Measurements from ENCODE around the gene DGKZ.

DNA sequence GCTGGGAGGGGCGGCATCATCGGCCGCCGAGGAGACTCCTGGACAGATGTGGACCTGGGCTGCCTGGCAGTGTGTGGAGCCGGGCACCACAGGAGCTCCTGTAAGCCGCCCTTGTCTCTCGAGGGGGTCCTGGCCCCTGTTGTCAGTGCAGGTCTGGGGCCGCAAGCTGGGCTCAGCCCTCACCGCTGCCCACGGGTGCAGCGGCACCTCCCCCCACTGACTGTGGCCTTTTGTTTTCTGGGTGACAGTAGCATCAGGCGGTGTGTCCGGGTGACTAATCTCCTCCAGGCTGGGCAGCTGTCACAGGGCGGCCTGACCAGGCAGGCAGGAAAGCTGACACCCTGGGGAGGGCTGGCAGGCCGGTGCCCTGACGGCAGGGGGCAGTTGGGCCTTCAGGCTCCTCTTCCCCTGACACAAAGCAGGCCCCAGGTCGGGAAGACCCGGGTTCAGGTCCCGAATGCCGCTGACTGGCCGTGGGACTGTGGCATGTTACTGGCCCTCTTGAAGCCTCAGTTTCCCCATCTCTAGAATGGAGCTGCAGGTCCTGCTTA lies 16.3 kb downstream of the DGKZ start:
- TF ChIP-seq, protein P1, sequence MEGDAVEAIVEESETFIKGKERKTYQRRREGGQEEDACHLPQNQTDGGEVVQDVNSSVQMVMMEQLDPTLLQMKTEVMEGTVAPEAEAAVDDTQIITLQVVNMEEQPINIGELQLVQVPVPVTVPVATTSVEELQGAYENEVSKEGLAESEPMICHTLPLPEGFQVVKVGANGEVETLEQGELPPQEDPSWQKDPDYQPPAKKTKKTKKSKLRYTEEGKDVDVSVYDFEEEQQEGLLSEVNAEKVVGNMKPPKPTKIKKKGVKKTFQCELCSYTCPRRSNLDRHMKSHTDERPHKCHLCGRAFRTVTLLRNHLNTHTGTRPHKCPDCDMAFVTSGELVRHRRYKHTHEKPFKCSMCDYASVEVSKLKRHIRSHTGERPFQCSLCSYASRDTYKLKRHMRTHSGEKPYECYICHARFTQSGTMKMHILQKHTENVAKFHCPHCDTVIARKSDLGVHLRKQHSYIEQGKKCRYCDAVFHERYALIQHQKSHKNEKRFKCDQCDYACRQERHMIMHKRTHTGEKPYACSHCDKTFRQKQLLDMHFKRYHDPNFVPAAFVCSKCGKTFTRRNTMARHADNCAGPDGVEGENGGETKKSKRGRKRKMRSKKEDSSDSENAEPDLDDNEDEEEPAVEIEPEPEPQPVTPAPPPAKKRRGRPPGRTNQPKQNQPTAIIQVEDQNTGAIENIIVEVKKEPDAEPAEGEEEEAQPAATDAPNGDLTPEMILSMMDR (conservative IDR thresholded peaks at IDR 0.05; ENCODE audit: low read length) = no peak
- TF ChIP-seq EZH2phosphoT487 (IDR thresholded peaks at IDR 0.05; ENCODE audit: borderline replicate concordance) = no peak

All from Loucy (cell line).